H1 (cell line): ENCODE results near the gene MUS81.

ENCODE experiments used
- CHD2 ChIP-seq: IDR thresholded peaks from 2 replicates; pipeline ENCODE4 v1.6.1; 2012; ENCODE audit warnings: low read length, improper control_type of control experiment
- EP300 ChIP-seq, 2 experiments: IDR thresholded peaks; 1 replicate in 1 of 2; 2 replicates in 1 of 2; pipeline ENCODE4 v1.6.1; 2011 to 2012; ENCODE audit warnings: low read depth in 2 of 2, low read length in 2 of 2, mild to moderate bottlenecking in 2 of 2, borderline replicate concordance in 1 of 2, inconsistent platforms in 1 of 2, moderate library complexity in 1 of 2
- EZH2 ChIP-seq: fragments of 200-600 bp; sonication (generic); IDR thresholded peaks from 2 replicates; pipeline ENCODE4 v1.7.1; 2012; ENCODE audit warnings: low read depth, mild to moderate bottlenecking, moderate library complexity, low read length, inconsistent platforms; ENCODE audit not compliant: severe bottlenecking
- GABPA ChIP-seq: IDR thresholded peaks from 2 replicates; pipeline ENCODE4 v1.6.1; 2011; ENCODE audit warnings: mild to moderate bottlenecking, low read length, moderate library complexity, borderline replicate concordance; ENCODE audit not compliant: insufficient read depth
- GTF2F1 ChIP-seq: IDR thresholded peaks from 2 replicates; pipeline ENCODE4 v1.6.1; 2012; ENCODE audit warnings: low read depth, low read length, improper control_type of control experiment, borderline replicate concordance
- JUN ChIP-seq: IDR thresholded peaks from 2 replicates; pipeline ENCODE4 v1.6.1; 2011; ENCODE audit warnings: low read depth, mild to moderate bottlenecking, improper control_type of control experiment, low read length
- MAFK ChIP-seq: IDR thresholded peaks from 2 replicates; pipeline ENCODE4 v1.6.1; 2012; ENCODE audit warnings: low read depth, mild to moderate bottlenecking, improper control_type of control experiment, low read length
- POLR2A ChIP-seq, 2 experiments: IDR thresholded peaks; 1 replicate in 1 of 2; 2 replicates in 1 of 2; pipeline ENCODE4 v1.6.1; 2011; ENCODE audit warnings: low read depth in 2 of 2, low read length in 2 of 2, mild to moderate bottlenecking in 2 of 2; ENCODE audit errors: control extremely low read depth in 1 of 2
- RBBP5 ChIP-seq: IDR thresholded peaks from 2 replicates; pipeline ENCODE4 v1.7.1; 2012; ENCODE audit warnings: low read depth, mild to moderate bottlenecking, inconsistent platforms, low read length, moderate library complexity, borderline replicate concordance
- USF2 ChIP-seq: IDR thresholded peaks from 2 replicates; pipeline ENCODE4 v1.6.1; 2011; ENCODE audit warnings: low read length, improper control_type of control experiment
- TF ChIP-seq, protein P1 (sequence below), 3 experiments: IDR thresholded peaks; 1 replicate in 2 of 3; 2 replicates in 1 of 3; pipeline versions ENCODE4 v1.5.1 to v1.6.1; 2011; ENCODE audit warnings: low read length in 3 of 3, mild to moderate bottlenecking in 3 of 3, inconsistent platforms in 2 of 3, low read depth in 1 of 3, moderate library complexity in 1 of 3; ENCODE audit not compliant: insufficient read depth in 1 of 3; ENCODE audit errors: control extremely low read depth in 1 of 3

GRCh38 chr11:65896034-65896999, 36.1 kb downstream of the MUS81 start:
- TF ChIP-seq USF2: no peak
- TF ChIP-seq, protein P1, sequence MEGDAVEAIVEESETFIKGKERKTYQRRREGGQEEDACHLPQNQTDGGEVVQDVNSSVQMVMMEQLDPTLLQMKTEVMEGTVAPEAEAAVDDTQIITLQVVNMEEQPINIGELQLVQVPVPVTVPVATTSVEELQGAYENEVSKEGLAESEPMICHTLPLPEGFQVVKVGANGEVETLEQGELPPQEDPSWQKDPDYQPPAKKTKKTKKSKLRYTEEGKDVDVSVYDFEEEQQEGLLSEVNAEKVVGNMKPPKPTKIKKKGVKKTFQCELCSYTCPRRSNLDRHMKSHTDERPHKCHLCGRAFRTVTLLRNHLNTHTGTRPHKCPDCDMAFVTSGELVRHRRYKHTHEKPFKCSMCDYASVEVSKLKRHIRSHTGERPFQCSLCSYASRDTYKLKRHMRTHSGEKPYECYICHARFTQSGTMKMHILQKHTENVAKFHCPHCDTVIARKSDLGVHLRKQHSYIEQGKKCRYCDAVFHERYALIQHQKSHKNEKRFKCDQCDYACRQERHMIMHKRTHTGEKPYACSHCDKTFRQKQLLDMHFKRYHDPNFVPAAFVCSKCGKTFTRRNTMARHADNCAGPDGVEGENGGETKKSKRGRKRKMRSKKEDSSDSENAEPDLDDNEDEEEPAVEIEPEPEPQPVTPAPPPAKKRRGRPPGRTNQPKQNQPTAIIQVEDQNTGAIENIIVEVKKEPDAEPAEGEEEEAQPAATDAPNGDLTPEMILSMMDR (IDR thresholded peaks at IDR 0.05; ENCODE audit: control extremely low read depth in 1 of 3, insufficient read depth in 1 of 3, low read depth in 1 of 3, low read length in 3 of 3): no peak
- no peak for TF ChIP-seq GABPA
- no peak for TF ChIP-seq CHD2
- no peak for TF ChIP-seq EZH2
- no peak for TF ChIP-seq POLR2A (IDR thresholded peaks at IDR 0.05; ENCODE audit: control extremely low read depth in 1 of 2, low read depth in 2 of 2, low read length in 2 of 2)
- TF ChIP-seq JUN: no peak
- TF ChIP-seq RBBP5: no peak
- TF ChIP-seq GTF2F1: no peak
- no peak for TF ChIP-seq EP300 (IDR thresholded peaks at IDR 0.05; ENCODE audit: borderline replicate concordance in 1 of 2, low read depth in 2 of 2, low read length in 2 of 2)
- TF ChIP-seq MAFK: no peak
